K562 (cell line): ENCODE results near the gene LMBR1. TPM values are rescaled to one million over a fixed set of nuclear protein-coding genes. Genes with fewer than 3 reads are reported as not detected.
A peak's percentile ranks its signal among the peaks of the same experiment; 100 is the strongest.
"Not testable (repeated sequence)": the region's sequence is repeated elsewhere in the genome, so short reads cannot be mapped to it uniquely, and the experiment has no call there.

Experiments
- ATAC-seq: fragments of 200-7000 bp; cut with Tn5 transposase; 3 replicates; pipeline ENCODE4 v1.9.1; 2020; ENCODE audit warnings: moderate library complexity
- BruUV-seq: library from RNA; stranded (reverse); fragments of 400-500 nt; replicated peaks from 2 replicates; lab custom pipeline; 2021; lab: Mats Ljungman, UMichigan
- CTCF ChIA-PET: fragments of 300-600 bp; formaldehyde crosslinking; extraction: SDS; loops from one replicate; lab custom pipeline; 2021; ENCODE audit warnings: low intra/inter-chr PET ratio; lab: Yijun Ruan, JAX
- POLR2A ChIA-PET: fragments of 300-600, 350-650 bp; sonication (Branson Sonifier 250); formaldehyde crosslinking; extraction: SDS; loops from one replicate; lab custom pipeline; 2021; ENCODE audit warnings: antibody characterized with exemption, inconsistent platforms; lab: Yijun Ruan, JAX
- DNase-seq, 4 experiments: peaks; one replicate each; pipeline versions ENCODE4 v3.0.0 to v3.0.0-alpha.2; 2011 to 2018; ENCODE audit warnings: low spot score in 3 of 4, mixed read lengths in 3 of 4; ENCODE audit errors: extremely low read depth in 1 of 4
- FAIRE-seq: peaks from 2 replicates; lab custom pipeline; 2011; peaks lifted over from hg19 to GRCh38; lab: Jason Lieb, UNC
- H2AFZ ChIP-seq: 2 replicates; pipeline ENCODE4 v1.6.0; 2011; ENCODE audit warnings: low read depth, low read length, control low read depth, inconsistent platforms
- H3K27ac ChIP-seq: fragments of 200-600 bp; 3 replicates; pipeline ENCODE4 v1.8.0; 2011; ENCODE audit warnings: low read depth, mild to moderate bottlenecking, control low read depth, inconsistent platforms, low read length, moderate library complexity, mixed read lengths; ENCODE audit errors: extremely low read depth
- H3K27me3 ChIP-seq, 2 experiments: fragments of 300-600 bp in 1 of 2; 2 replicates in 1 of 2; 3 replicates in 1 of 2; pipeline versions ENCODE4 v1.6.0 to v1.8.0; 2011; ENCODE audit warnings: inconsistent platforms in 2 of 2, low read length in 2 of 2, mild to moderate bottlenecking in 1 of 2, mixed read lengths in 1 of 2, moderate library complexity in 1 of 2; ENCODE audit not compliant: control insufficient read depth in 2 of 2, insufficient read depth in 2 of 2
- H3K36me3 ChIP-seq: fragments of 300-600 bp; 3 replicates; pipeline ENCODE4 v1.8.0; 2011; ENCODE audit warnings: mild to moderate bottlenecking, low read length, inconsistent platforms; ENCODE audit not compliant: control insufficient read depth, insufficient read depth
- H3K4me1 ChIP-seq, 2 experiments: fragments of 200-600 bp in 1 of 2; replicated peaks in 1 of 2; 2 replicates in 1 of 2; 3 replicates in 1 of 2; pipeline versions ENCODE4 v1.5.1 to v1.8.0; 2011; ENCODE audit warnings: inconsistent platforms in 2 of 2, low read length in 2 of 2, mild to moderate bottlenecking in 1 of 2, mixed read lengths in 1 of 2, moderate library complexity in 1 of 2; ENCODE audit not compliant: control insufficient read depth in 2 of 2, insufficient read depth in 2 of 2
- H3K4me2 ChIP-seq: 2 replicates; pipeline ENCODE4 v1.6.1; 2011; ENCODE audit warnings: low read length, control low read depth, inconsistent platforms, mixed read lengths; ENCODE audit not compliant: insufficient read depth
- H3K4me3 ChIP-seq: fragments of 200-600 bp; sonication (generic), shearing (Covaris generic); 2 replicates; pipeline ENCODE4 v1.5.1; 2016; ENCODE audit warnings: control low read depth, inconsistent platforms
- H3K79me2 ChIP-seq: fragments of 200-600 bp; 3 replicates; pipeline ENCODE4 v1.8.0; 2011; ENCODE audit warnings: low read length, inconsistent platforms; ENCODE audit not compliant: control insufficient read depth, insufficient read depth
- H3K9ac ChIP-seq, 2 experiments: 2 replicates each; pipeline versions ENCODE4 v1.6.0 to v1.6.1; 2011; ENCODE audit warnings: low read depth in 2 of 2, low read length in 2 of 2, control low read depth in 1 of 2, inconsistent platforms in 1 of 2, mild to moderate bottlenecking in 1 of 2, mixed read lengths in 1 of 2; ENCODE audit not compliant: insufficient read depth in 1 of 2
- H3K9me1 ChIP-seq: one replicate; pipeline ENCODE4 v1.6.0; 2011; ENCODE audit warnings: inconsistent platforms, mild to moderate bottlenecking, low read length, moderate library complexity; ENCODE audit not compliant: control insufficient read depth, insufficient read depth
- H3K9me3 ChIP-seq: replicated peaks from 2 replicates; pipeline ENCODE4 v1.5.1; 2011; ENCODE audit warnings: low read depth, low read length, inconsistent platforms; ENCODE audit not compliant: control insufficient read depth, insufficient read depth
- H4K20me1 ChIP-seq: replicated peaks from 2 replicates; pipeline ENCODE4 v1.6.1; 2011; ENCODE audit warnings: low read length, inconsistent platforms, mixed read lengths; ENCODE audit not compliant: control insufficient read depth, insufficient read depth
- BCOR ChIP-seq: fragments of 450-650 bp; IDR thresholded peaks from 2 replicates; pipeline ENCODE4 v1.6.1; 2016
- KDM1A ChIP-seq, 2 experiments: fragments of 450-650 bp; IDR thresholded peaks; 2 replicates each; pipeline ENCODE4 v1.6.1; 2016; ENCODE audit warnings: mild to moderate bottlenecking in 2 of 2
- ZNF146 ChIP-seq: IDR thresholded peaks from one replicate; pipeline ENCODE4 v1.6.1; 2018; ENCODE audit warnings: missing compliant biosample characterization; ENCODE audit not compliant: unreplicated experiment
- WGBS: fragments of 100-300 bp; shearing (Covaris generic); methylation state at CpG from one replicate; pipeline ENCODE4 v1.1.6; 2016; ENCODE audit warnings: low coverage, mixed read lengths; ENCODE audit not compliant: insufficient coverage; ENCODE audit errors: missing lambda C conversion rate; 5-methylcytosine and 5-hydroxymethylcytosine counted together
- in situ Hi-C: fragments of 300-500 bp; cut with MboI; formaldehyde crosslinking; loops from 4 replicates; pipeline ENCODE4 v1.15.0; 2018; ENCODE audit warnings: inconsistent platforms, mixed read lengths
- intact Hi-C: fragments of 100-400 bp; cut with micrococcal nuclease; formaldehyde crosslinking; loops from 2 replicates; pipeline ENCODE4 v1.14.2; 2022
- polyA plus RNA-seq, 8 experiments: library from polyadenylated mRNA; depleted of rRNA in 4 of 8; stranded (reverse) in 5 of 8; unstranded in 3 of 8; fragments of >200 nt; fragmentation: Nextera tagmentation in 2 of 8; fragmentation: Illumina TruSeq in 1 of 8; extraction: Ambion mirVana in 2 of 8; extraction: Trizol in 1 of 8; gene quantifications; 2 replicates each; pipeline versions ENCODE4 v1.2.1 to v1.2.3, GENCODE V29; 2011 to 2014; ENCODE audit warnings: inconsistent platforms in 1 of 8, missing spikeins in 1 of 8
- total RNA-seq, 7 experiments: library from RNA; depleted of rRNA in 6 of 7; stranded (reverse); fragments of >200 nt in 6 of 7; fragmentation: Illumina TruSeq in 2 of 7; extraction: Trizol in 2 of 7; gene quantifications; 2 replicates each; pipeline versions ENCODE4 v1.2.1 to v1.2.3, GENCODE V29; 2011 to 2021; ENCODE audit warnings: low replicate concordance in 1 of 7

The LMBR1 gene
- total and polyA plus RNA-seq, 9 of the 15 experiments (the other 6 are each of a cell fraction or from before 2014, with no cell fraction given), result 7.7 to 90.0 (median 59.9) TPM

DNA sequence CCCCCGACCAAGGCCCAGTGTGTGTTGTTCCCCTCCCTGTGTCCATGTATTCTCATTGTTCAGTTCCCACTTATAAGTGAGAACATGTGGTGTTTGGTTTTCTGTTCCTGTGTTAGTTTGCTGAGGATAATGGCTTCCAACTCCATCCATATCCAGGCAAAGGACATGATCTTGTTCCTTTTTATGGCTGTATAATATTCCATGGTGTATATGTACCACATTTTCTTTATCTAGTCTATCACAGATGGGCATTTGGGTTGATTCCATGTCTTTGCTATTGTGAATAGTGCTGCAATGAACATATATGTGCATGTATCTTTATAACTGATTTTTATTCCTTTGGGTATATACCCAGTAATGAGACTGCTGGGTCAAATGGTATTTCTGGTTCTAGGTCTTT lies 191.2 kb downstream of the LMBR1 start:
- H3K4me2 ChIP-seq, ATAC-seq, CTCF ChIA-PET: not testable (repeated sequence)
- 0 out of 4 replicates have a peak, but pooled peaks of 1 of the 2 experiments have one; percentile 9 for TF ChIP-seq KDM1A (IDR thresholded peaks at IDR 0.05)
- TF ChIP-seq BCOR, result 0 out of 2 replicates have a peak, but pooled peaks have one; percentile 23
- TF ChIP-seq ZNF146, result peak; percentile 93
- TF ChIP-seq, all 486 proteins: peak for 3; not testable (repeated sequence) for 483
- H3K27ac ChIP-seq, H3K79me2 ChIP-seq, H3K4me3 ChIP-seq, BruUV-seq, H3K4me1 ChIP-seq, POLR2A ChIA-PET, H2AFZ ChIP-seq, H3K27me3 ChIP-seq, DNase-seq, FAIRE-seq, H3K9ac ChIP-seq, H3K9me3 ChIP-seq, H4K20me1 ChIP-seq, intact Hi-C loops, H3K36me3 ChIP-seq, H3K9me1 ChIP-seq, in situ Hi-C loops: not testable (repeated sequence)
- WGBS, result 94% methylated on average over 1 of the region's 1 CpG

DNA sequence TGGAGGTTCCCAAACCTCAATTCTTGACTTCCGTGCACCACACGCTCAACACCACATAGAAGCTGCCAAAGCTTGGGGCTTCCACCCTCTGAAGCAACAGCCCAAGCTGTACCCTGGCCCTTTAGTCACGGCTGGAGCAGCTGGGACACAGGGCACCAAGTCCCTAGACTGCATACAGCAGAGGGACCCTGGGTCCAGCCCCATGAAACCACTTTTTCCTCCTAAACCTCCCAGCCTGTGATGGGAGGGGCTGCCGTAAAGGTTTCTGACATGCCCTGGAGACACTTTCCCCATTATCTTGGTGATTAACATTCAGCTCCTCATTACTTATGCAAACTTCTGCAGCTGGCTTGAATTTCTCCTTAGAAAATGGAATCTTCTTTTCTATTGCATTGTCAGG lies 194.5 kb downstream of the LMBR1 start:
- CTCF ChIA-PET, BruUV-seq: not testable (repeated sequence)
- WGBS, result 95% methylated on average over 4 of the region's 4 CpGs

More for the DNA sequence above, 194.5 kb downstream of the LMBR1 start:
- H4K20me1 ChIP-seq, H3K9me3 ChIP-seq, H3K9me1 ChIP-seq, POLR2A ChIA-PET, H3K4me2 ChIP-seq, in situ Hi-C loops, H3K36me3 ChIP-seq, DNase-seq, FAIRE-seq, H3K4me1 ChIP-seq, intact Hi-C loops, H3K27ac ChIP-seq, ATAC-seq, H3K9ac ChIP-seq, H3K4me3 ChIP-seq, H3K27me3 ChIP-seq, H2AFZ ChIP-seq, H3K79me2 ChIP-seq: not testable (repeated sequence)
